Kidney epithelial cell (primary cell): Measurements from ENCODE around the gene MYL11. TPM values are rescaled to one million over a fixed set of nuclear protein-coding genes. Genes with fewer than 3 reads are reported as not detected.
A peak's percentile ranks its signal among the peaks of the same experiment; 100 is the strongest.

Experiments
- DNase-seq: peaks from one replicate; pipeline ENCODE4 v3.0.0-alpha.2; 2010; ENCODE audit warnings: low read depth
- H3K27me3 ChIP-seq: 2 replicates; pipeline ENCODE4 v1.6.0; 2011; ENCODE audit warnings: low read length; ENCODE audit not compliant: control insufficient read depth, insufficient read depth
- H3K36me3 ChIP-seq: 2 replicates; pipeline ENCODE4 v1.5.1; 2011; ENCODE audit warnings: low read length; ENCODE audit not compliant: control insufficient read depth, insufficient read depth
- H3K4me3 ChIP-seq: 2 replicates; pipeline ENCODE4 v1.5.1; 2011; ENCODE audit warnings: low read depth, mild to moderate bottlenecking, control low read depth, low read length
- total RNA-seq: library from RNA; depleted of rRNA; stranded (reverse); fragments of >200 nt; gene quantifications from 2 replicates; pipeline ENCODE4 v1.2.3, GENCODE V29; 2015
- TF ChIP-seq, protein P1 (sequence below): IDR thresholded peaks from 2 replicates; pipeline ENCODE4 v1.5.1; 2011; ENCODE audit warnings: mild to moderate bottlenecking, moderate library complexity, low read length, control low read depth, inconsistent platforms; ENCODE audit not compliant: insufficient read depth, poor library complexity, severe bottlenecking

Gene MYL11
- total RNA-seq, 1 donor from 2014 or later, result not detected

DNA sequence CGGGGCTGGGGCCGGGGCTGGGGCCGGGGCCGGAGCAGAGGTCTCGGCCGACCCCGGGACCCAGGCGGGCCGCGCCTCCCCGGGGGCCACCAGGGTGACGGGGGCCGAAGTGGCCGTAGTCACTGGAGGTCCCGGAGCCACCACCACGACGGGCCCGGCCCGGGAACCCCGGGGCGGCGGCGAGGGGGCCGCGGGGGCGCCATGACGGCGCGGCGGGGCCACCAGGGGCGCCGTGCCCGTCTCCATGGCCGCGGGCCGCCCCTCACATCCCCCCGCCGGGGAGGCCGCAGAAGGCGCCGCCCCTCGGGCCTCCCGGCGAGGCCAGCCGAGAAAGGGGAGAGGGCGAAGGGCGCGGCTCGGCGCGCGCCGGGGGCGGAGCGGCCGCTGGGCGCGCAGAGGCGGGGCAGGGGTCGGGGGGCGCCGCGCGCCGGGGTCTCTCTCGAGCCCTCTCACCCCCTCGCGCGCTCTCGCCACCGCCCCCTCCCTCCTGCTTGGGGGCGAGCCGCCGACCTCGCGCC, 4.6 kb upstream of the MYL11 start:
- H3K36me3 ChIP-seq, result no peaks in the 10 kb centered on the region
- H3K4me3 ChIP-seq, result peak overlapping the region; percentile 78
- TF ChIP-seq, protein P1, sequence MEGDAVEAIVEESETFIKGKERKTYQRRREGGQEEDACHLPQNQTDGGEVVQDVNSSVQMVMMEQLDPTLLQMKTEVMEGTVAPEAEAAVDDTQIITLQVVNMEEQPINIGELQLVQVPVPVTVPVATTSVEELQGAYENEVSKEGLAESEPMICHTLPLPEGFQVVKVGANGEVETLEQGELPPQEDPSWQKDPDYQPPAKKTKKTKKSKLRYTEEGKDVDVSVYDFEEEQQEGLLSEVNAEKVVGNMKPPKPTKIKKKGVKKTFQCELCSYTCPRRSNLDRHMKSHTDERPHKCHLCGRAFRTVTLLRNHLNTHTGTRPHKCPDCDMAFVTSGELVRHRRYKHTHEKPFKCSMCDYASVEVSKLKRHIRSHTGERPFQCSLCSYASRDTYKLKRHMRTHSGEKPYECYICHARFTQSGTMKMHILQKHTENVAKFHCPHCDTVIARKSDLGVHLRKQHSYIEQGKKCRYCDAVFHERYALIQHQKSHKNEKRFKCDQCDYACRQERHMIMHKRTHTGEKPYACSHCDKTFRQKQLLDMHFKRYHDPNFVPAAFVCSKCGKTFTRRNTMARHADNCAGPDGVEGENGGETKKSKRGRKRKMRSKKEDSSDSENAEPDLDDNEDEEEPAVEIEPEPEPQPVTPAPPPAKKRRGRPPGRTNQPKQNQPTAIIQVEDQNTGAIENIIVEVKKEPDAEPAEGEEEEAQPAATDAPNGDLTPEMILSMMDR, result no peak
- H3K27me3 ChIP-seq, result no peaks in the 10 kb centered on the region
- no peak for DNase-seq

DNA sequence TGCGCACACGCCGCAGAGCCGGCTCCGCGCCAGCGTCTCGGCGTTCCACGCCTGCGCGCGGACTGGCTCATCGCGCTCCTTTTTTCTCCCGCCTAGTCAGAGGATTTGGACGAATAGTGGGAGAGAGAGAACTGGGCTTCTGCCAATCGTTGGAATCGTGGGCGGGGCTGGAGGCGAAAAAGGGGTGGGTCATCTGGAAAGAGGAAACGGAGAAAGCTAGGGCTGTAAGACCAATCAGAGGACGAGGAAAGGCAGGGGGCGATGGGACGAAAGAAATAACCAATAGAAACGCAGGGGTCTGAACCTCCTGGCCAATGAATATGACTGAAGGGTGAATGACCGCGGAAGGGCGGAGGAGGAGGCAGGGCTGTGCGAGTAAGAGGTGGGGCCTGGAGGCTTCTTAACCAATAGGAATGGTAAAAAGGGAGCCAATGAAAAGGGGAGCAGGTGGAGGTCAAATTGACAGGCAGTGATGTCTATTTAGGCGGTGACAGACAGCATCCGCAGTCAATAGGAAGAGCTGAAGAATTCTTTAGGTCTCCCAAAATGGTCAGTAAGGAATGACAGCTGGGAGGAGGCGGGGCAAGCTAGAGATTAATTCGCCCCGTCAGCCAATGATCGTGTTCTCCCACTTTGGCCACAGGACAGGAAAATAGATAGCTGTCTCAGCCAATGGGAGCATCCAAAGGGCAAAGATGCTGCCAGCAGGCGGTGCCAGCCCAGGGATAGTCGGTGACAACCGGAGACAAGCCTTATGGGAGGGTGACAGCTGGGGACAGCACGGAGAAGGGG, 4.0 kb upstream of the MYL11 start, which contains the start of gene TBC1D10B:
TSS of gene TBC1D10B (minus strand) at position 39 of the 792 bp plus-strand sequence. CDS start 311 bp downstream, outside the sequence.
- DNase-seq, result peak; percentile 100

GRCh38 chr16:30371248-30371816, 3.3 kb upstream of the MYL11 start:
- H3K27me3 ChIP-seq, result no peaks in the 10 kb centered on the region
- TF ChIP-seq, protein P1, result no peak
- H3K4me3 ChIP-seq, result peak overlapping the region; percentile 45
- DNase-seq, result no peak
- H3K36me3 ChIP-seq, result no peaks in the 10 kb centered on the region

More for the DNA sequence above, 4.0 kb upstream of the MYL11 start, which contains the start of gene TBC1D10B:
- Histone ChIP-seq H3K4me3 (peak within 1 kb of the TSS; percentile 78), H3K36me3 (no peaks in the 10 kb centered on the region), H3K27me3 (no peaks in the 10 kb centered on the region)
- TF ChIP-seq, protein P1, result peak; percentile 27

DNA sequence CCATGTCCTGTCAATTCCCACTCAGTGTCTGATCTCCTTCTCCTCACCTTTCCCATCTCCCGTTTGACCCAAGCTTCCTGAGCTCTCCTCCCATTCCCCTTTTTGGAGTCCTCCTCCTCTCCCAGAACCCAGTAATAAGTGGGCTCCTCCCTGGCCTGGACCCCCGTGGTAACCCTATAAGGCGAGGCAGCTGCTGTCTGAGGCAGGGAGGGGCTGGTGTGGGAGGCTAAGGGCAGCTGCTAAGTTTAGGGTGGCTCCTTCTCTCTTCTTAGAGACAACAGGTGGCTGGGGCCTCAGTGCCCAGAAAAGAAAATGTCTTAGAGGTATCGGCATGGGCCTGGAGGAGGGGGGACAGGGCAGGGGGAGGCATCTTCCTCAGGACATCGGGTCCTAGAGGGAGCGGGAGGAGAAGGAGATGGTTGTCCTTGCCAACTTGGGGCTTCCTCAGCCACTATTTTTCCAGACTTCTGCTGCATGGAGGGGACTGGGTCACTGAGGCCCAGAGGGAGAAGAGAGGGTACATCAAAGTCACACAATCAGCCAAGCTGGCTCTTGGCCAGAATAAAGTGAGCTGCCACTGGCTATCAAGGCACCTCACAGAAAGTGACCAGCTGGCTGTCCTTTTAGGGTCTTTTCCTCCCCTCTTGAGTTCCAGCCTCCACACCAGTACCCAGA, 2.4 kb upstream of the MYL11 start:
- Histone ChIP-seq H3K4me3 (no peak overlapping the region), H3K27me3 (no peaks in the 10 kb centered on the region), H3K36me3 (no peaks in the 10 kb centered on the region)
- DNase-seq, result no peak
- TF ChIP-seq, protein P1, result no peak

GRCh38 chr16:30372725-30373124, 1.9 kb upstream of the MYL11 start:
- Histone ChIP-seq H3K4me3 (no peak overlapping the region), H3K27me3 (no peaks in the 10 kb centered on the region), H3K36me3 (no peaks in the 10 kb centered on the region)
- DNase-seq, result no peak
- TF ChIP-seq, protein P1, result no peak
